ENCODE data around the gene CYB561D2. TPM values are rescaled to one million over a fixed set of nuclear protein-coding genes. Genes with fewer than 3 reads are reported as not detected.
A peak's percentile ranks its signal among the peaks of the same experiment; 100 is the strongest.

CYB561D2 gene
- total RNA-seq, 1 donor from 2014 or later = 10.6 TPM

GRCh38 chr3:50365842-50366220 lies 15.2 kb downstream of the CYB561D2 start:
- DNase-seq = no peak

GRCh38 chr3:50369012-50369670 lies 18.5 kb downstream of the CYB561D2 start:
- DNase-seq = no peak

- DNase-seq = peak; percentile 83
Measured at GRCh38 chr3:50370594-50370993, 19.9 kb downstream of the CYB561D2 start.

- no peak for DNase-seq
Measured at GRCh38 chr3:50371133-50371685, 20.5 kb downstream of the CYB561D2 start.

- peak; percentile 51 for DNase-seq
Measured at GRCh38 chr3:50372349-50372748, 21.7 kb downstream of the CYB561D2 start.

- peak; percentile 54 for DNase-seq
Measured at GRCh38 chr3:50373146-50374051, 22.7 kb downstream of the CYB561D2 start.

- DNase-seq = no peak
Measured at GRCh38 chr3:50374363-50375257, 23.9 kb downstream of the CYB561D2 start.

- no peak for DNase-seq
Measured at GRCh38 chr3:50375258-50375931, 24.7 kb downstream of the CYB561D2 start.

- no peak for DNase-seq
Measured at GRCh38 chr3:50378024-50378423, 27.4 kb downstream of the CYB561D2 start.

GRCh38 chr3:50378757-50379156 lies 28.1 kb downstream of the CYB561D2 start:
- DNase-seq = no peak

- no peak for DNase-seq
Measured at GRCh38 chr3:50380405-50381085, 29.9 kb downstream of the CYB561D2 start.

- DNase-seq = no peak
Measured at GRCh38 chr3:50381383-50381782, 30.7 kb downstream of the CYB561D2 start.

GRCh38 chr3:50382722-50383121 lies 32.1 kb downstream of the CYB561D2 start:
- no peak for DNase-seq

GRCh38 chr3:50383750-50384149 lies 33.1 kb downstream of the CYB561D2 start:
- DNase-seq = no peak

GRCh38 chr3:50385754-50386153 lies 35.1 kb downstream of the CYB561D2 start:
- no peak for DNase-seq

- peak; percentile 56 for DNase-seq
Measured at GRCh38 chr3:50388016-50388719, 37.5 kb downstream of the CYB561D2 start.

- DNase-seq = no peak
Measured at GRCh38 chr3:50388720-50389413, 38.2 kb downstream of the CYB561D2 start.

GRCh38 chr3:50389414-50389767 lies 38.7 kb downstream of the CYB561D2 start:
- no peak for DNase-seq

GRCh38 chr3:50390508-50391224 lies 40.0 kb downstream of the CYB561D2 start:
- peak; percentile 93 for DNase-seq

All from tongue (tissue), 2 donors.